CMK (cell line): ENCODE measurements around the gene TP73.

Experiments
- DNase-seq: peaks from one replicate; pipeline ENCODE4 v3.0.0-alpha.2; 2010; ENCODE audit warnings: low read depth

Gene TP73

DNA sequence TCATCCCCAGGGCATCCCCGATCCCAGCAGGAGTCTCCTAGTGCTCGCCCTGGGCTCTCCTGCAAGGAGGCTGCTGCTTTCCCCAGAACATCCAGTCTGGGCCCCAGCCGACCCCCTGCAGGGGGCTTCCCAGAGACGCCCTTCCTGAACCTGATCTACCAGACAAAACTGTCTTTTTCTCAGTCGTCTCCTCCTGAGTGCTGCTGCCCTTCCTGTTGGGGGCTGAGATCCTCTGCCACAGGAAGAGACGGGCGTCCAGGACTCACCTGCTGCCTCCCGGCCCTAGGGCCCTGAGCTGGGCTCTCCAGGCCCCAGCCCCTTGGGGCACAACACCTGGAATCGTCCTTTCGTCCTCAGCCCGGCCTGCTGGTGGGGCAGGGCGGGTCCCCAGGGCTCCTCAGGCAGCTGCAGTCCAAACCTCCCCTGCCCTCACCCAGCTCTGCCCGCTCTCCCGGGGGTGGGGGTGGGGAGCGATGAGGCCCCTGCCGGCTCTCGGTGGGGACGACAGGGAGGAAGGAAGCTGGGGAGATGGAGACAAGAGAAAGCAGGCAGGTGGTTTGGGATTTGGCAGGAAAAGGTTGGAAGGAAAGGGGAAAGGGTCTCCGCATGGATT, 36.9 kb downstream of the TP73 start:
- no peak for DNase-seq

DNA sequence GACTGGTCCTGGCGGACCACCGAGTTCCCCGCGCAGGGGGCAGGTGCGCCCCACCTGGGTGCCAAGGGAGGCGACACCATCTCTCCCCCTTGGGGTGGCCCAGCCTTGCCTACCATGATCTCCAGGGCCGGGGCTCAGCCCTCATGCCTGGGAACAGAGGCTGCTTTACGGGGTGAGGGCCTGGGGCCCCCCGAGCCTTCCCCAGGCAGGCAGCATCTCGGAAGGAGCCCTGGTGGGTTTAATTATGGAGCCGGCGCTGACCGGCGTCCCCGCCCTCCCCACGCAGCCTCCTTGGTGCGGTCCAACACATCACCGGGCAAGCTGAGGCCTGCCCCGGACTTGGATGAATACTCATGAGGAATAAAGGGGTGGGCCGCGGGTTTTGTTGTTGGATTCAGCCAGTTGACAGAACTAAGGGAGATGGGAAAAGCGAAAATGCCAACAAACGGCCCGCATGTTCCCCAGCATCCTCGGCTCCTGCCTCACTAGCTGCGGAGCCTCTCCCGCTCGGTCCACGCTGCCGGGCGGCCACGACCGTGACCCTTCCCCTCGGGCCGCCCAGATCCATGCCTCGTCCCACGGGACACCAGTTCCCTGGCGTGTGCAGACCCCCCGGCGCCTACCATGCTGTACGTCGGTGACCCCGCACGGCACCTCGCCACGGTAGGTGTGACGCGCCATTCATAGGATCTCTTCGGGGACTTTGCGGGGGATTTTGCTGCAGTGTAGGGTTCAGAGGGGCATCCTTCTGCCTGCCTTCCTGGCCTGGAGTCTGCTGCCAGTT, 38.2 kb downstream of the TP73 start:
- DNase-seq = no peak

DNA sequence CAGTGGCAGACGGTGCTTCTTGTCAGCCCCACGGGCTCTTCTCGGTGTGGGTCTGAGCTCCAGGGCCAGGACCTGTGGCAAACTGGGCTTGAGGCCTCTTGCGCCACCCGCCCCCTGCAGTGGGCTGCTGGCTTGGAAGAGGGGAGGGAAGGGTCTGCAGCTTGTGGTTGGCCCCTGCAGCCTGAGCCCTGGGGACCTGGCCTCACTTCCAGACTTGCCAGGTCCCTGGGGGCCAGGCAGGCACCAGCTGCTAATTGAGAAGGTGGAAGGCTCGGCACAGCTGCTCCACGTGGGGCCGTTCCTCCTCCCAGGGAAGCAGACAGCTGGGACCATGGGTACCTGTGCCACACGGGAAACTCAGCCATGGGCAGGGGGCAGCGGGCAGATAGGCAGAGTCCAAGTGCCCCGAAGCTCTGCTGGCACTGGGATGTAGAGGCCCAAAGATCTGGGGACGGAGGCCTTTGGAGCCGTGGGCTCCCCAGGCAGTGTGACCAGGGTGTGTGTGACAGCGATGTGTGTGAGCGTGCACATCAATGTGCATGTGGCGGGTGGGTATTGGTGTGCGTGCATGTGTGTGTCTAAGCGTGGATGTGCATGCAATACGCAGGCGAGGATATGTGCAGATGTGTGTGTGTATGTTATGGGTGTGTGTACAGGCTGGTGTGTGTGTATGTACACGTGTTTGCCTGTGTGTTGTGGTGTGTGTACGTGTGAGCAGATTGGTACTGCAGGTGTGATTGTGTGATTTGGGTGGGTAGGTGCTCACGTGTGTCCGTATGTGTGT, 39.3 kb downstream of the TP73 start:
- DNase-seq = no peak

DNA sequence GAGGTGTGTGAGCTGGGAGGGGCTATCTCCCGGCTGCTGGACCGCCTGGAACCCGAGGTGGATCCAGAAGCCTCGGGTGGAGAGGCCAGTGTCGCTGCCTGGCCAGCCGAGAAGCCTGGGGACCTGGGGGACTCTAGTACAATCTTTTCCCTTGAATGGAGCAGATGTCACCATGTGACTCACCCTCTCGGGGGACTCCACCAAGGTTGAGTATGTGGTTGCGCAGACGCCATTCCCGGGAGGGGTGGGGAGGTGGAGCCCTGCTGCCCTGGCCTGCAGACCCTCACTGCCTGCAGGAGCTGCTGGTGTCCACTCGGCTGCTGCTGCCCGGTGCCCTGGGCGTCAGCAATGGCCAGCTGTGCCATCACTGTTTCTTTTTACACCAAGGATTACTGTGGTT, 40.3 kb downstream of the TP73 start:
- no peak for DNase-seq

DNA sequence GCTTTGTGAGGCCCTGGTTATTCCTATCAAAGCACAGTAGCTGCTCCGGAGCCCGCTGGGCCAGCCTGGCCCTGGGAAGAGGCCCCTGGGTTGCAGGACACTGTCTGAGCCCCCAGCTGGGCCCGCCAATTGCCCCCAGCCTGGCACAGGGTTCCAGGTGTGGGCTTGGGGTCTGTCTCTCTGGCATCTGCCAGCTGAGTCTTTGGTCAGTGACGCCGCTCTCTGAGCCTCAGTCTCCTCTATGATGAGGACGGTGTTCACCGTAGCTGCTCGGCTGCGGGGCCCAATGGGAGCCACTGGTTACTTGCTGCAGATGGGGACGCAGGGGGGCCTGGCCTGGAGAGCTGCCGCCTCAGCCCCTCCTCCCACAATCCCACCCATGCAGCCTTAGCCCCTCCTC, 41.0 kb downstream of the TP73 start:
- no peak for DNase-seq

DNA sequence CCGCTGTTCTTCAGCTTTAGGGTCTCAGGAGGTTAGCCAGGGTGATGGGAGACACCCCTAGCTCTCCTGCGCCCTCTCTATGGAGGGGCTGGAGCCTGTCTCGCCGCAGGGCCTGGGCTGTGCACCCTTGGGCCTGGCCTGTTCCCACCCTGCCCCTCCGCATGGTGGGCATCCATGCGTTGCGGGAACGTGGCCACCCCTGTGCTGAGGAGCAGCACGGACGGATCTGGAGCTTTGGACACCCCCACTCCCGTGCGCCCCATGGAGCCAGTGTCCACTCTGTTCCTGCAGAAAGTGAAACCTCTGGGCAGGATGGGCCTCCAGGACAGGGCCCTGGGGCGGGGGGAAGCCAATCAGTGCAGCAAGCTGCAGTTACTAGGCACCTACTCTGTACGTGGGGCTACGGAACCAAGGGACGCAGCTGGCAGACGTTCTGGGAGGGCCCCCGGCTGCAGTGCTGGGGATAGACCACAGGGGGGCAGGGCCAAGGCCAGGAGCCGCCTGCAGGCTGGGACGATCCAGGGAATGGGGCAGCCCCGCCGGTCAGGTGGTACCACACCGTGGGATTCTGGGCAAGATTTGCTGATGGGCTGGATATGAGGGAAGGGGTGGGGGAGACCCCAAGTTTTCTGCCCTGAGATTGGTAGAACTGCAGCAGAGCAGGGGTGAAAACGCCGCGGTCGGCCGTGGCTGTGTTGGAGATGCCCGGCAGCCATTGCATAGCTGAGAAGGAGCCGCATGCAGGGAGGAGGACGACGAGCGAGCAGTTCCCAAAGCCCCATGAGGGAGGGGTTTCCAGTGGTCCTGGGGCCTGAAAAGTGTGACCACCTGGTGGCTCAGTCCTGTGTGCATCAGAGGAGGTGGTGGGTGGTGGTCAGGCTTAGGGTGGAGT, 43.3 kb downstream of the TP73 start:
- no peak for DNase-seq

DNA sequence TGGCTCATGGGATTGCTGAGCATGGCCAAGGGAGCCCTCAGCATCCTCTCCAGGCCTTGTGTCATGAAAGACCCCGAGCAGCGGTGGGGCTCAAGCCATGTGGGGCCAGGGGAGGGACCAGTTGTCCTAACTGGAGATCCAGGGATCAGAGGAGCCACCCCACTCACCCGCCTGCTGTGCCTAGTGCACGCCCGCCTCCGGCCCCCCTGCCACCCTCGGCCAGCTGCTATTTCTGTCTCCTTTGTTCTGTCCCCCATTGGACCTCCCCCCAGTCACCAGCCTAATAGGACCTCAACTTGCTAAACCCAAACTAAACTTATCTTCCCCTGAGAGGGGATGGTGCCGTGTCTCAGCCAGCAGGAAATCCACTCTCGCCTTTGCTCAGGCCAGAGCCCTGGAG, 44.4 kb downstream of the TP73 start:
- DNase-seq = no peak

DNA sequence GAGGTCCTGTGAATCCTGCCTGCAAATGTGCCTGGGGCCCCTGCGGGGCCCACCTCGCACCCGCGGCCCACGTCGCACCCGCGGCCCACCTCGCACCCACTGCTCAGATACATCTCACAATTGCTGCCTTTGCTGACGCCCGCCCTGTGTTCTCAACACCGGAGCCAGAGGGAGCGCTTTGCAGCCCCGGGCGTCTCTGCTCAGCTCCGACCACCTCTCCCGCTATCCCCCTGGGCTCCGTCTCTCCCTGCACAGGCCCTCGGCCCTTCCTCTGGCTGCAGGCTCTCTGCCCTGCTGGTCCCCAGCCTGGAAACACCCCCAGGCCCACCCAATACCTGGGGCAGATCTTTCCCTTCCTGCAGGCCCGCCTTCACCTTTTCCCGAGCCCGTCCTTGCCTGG, 44.8 kb downstream of the TP73 start:
- DNase-seq = no peak

DNA sequence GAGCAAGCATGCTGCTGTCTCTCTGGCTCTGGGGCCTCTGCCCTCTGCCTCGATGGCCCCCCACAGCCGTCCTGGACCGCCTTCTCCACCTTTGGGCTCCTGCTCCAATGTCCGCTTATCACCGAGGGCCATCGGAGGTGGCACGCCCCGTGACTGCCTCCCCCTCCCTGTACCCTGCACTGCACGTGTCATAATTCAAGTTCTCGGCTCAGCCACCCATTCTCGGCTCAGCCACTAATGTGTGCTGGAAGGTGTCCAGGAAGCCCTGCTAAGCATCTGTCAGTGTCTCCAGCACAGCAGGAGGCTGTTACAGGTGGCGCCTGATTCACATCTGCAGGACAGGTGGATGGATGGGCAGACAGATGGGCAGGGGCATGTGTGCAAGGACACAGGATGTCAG, 45.5 kb downstream of the TP73 start:
- DNase-seq = no peak

DNA sequence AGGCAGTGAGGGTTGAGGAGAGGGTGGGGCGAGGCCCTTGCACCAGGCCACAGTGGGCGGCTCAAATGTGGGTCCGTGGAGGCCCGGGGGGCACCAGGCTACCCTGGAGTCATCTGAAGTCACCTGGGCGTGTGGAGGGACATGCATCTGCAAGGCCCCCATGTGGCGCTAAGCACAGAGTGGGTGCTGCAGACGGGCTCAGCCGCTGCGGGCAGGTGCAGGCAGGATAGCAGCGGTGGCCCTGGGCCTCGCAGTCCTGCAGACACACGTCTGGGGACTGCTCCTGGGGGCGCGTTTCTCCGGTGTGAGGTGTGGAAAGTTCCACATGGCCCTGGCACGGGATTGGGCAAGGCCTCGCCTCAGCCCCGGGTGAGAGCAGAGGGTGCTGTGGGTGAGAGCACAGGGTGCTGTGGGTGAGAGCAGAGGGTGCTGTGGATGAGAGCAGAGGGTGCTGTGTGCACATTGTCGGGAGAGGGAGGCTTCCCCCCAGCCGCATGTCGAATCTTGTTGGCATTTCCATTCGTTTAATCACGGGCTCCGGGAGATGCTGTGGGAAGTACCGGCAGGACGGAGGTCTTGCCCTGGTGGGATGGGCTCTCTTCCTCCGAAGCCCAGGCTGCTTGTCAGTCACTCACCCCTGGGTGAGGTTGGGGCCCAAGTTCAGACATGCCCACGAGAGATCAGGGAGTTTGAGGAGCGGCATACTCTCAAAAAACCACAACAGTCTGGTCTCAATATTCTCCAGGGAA, 46.5 kb downstream of the TP73 start:
- no peak for DNase-seq

DNA sequence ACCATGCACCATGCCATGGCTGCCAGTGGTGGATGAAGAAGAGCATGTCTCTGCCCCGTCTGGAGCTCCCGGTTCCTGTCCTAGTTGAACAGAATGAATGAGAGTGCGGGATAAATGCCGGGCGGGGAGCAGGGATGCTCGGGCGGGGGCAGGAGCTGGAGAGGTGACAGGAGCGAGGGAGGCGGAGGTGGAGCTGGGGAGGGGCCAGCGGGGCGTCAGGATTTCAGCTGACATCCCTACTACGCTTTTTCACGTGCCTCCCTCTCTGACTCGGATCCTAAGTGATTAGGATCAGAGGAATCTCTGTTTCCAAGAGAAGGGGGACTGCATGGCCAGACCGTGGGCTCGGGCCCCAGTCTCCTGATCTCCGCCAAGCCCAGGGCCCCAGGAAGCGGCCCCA, 47.3 kb downstream of the TP73 start:
- no peak for DNase-seq

DNA sequence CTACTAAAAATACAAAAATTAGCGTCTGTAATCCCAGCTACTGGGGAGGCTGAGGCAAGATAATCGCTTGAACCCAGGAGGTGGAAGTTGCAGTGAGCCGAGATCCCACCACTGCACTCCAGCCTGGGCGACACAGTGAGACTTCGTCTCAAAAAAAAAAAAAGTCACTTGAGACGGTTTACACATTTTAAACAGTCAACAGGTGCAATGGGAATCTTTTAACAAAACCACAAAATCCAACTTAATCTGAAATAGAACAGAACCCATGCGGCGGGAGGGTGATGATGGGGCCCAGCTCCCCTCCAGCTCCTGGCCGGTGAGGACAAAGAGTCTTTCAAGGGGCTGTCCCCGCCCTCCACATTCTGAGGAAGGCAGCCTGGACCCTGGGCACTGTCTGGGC, 48.3 kb downstream of the TP73 start:
- no peak for DNase-seq

DNA sequence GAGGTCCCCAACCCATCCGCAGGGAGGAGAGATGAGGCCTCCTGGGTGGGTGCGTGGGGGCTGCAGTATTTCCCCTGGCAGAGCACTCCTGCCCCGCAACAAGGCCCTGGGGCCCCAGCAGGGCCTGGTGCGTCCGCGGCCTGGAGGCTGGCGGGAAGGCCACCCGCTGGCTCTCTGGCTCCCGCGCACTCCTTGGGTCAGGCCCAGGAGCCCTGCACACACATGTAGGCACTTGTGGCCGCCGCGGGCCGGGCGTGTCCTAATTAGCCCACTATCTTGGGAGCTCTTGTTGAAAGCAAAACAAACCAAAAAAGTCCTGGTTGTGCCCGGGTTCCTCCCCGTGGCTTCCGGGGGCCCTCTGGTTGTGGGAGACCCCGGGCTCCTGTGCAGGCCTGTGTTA, 50.2 kb downstream of the TP73 start:
- no peak for DNase-seq

DNA sequence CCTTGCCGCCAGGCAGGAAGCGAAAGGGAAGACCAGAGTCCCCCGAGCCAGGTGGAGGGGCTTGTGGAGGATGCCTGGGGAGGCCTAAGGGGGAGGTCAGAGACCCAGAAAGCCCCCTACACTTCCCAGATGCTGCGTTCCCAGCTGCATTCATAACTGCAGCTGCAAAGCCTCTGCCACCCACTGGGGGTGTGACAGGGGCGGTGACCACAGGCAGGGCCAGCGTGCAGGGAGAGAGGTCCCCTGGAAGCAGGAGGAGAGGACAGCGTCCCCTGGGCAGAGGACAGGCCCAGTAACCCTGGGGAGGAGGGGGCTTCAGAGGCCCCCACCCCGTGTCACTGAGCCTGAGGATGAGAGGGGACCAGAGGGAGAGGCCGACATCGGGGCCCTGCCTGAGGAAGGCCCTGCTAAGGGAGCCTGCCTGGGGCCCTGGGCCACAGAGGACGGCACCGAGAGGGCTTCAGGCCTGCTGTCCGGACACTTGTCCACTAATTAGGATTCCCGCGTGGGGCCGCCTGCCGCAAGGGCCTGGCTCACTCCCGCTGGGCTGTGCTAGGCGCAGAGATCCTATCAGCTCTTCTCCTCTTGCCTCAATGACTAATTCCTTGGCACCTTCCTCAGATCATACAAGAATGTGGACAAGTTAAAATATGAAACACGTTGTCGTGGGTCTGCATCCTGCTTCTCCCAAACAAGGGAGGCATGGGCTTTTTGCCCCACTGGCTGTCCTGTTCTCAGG, 50.8 kb downstream of the TP73 start:
- DNase-seq = no peak

DNA sequence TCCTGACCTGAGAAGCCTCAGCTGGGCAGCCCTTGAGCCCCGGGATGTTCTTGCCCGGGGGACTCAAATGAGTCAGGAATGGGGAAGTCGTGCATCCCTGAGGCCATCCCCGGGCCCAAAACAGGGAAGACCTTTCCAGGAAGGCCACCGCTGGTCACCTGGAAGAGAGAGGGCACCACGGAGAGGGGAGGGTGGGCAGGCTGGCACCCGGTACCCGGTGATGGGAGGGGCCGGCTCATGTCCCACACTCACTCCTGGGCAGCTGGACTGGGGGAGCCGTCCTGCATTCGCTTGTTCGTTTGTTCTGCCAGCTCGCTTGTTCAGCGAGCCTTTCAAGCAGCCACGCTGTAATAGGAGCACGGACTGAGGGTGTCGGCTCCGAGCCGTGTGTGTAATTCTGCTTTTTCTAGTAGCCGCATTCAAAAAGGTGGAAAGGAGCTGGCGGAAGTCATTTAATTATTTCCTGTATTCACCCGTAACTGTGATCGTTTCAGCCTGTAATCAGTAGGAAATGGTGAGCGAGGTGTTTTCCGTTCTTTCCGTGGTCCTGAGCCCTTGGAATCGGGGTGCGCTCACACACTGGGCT, 51.6 kb downstream of the TP73 start:
- DNase-seq = no peak

DNA sequence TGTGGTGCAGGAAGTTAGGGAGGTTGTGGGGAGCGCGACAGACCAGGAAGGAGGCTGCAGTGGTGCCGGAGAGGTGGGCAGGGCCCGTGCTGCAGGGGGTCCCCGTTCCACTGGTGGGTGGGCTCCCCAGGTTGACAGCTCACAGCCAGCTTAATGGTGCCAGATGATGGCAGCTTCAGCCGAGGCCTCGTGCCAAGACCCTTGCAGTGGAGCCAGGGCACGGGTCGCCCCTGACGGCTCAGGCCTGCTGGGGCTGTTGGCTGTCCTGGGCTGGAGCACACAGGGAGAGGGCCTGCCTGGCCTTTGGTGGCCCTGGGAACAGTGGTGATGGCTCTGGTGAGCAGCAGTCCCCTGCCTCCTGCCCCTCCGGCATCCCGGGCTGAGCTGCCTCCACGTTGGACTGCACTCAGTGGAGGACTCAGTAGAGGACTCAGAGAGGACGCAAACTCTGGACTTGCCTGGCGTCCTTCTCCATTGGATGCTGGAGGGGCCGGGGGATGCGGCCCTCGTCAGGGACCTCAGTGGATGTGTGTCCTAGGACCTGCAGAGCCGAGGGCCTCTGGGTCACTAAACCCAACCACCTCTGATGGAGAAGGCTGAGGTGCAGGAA, 53.1 kb downstream of the TP73 start:
- no peak for DNase-seq

DNA sequence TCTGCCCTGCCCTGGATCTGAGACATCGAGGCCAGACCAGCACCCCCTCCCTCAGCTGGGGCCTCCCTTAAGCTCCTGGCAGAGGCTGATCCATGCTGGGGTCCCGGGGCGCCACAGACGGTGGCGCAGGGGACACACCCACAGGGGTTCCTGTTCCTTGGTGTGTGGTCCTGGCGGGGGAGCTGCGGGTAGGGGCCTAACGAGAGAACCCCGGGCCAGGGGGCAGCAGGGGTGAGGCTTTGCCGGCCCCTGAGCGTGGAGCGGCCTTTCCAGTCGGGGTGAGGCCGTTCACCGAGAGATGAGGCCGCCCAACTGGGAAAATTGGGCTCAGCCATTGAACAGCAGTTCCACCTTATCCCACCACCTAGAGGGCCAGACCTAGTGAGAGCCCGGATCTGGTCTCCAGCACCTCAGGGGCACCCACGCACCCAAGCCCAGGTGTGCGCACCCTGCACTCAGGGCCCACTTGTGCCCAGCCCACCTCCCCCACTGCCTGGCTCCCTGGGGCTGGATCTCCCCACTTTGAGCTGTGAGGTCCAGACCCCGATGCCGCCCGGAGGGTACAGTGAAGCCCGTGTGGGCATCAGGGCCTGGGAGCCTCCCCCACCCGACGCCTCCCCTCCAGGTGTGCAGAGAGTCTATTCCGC, 54.5 kb downstream of the TP73 start:
- no peak for DNase-seq

DNA sequence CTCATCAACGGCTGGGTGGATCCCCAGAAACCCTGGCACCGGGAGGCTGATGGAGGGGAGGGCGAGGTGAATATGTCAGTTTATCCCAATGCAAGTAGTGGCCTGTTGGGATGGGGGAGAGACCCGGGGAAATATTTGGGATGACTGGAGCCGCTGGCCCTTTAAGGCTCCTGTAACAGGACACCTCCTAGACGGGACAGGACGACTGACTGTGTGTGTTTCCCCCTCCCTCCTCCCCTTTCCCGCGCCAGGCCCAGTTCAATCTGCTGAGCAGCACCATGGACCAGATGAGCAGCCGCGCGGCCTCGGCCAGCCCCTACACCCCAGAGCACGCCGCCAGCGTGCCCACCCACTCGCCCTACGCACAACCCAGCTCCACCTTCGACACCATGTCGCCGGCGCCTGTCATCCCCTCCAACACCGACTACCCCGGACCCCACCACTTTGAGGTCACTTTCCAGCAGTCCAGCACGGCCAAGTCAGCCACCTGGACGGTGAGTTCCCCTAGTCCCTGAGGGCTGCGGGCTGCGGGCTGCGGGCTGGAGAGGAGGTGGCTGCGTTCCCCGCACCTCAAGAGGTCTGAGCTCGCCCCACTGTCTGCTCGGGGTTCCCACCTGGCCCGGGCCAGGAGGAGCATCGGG, 55.1 kb downstream of the TP73 start:
- DNase-seq = no peak

DNA sequence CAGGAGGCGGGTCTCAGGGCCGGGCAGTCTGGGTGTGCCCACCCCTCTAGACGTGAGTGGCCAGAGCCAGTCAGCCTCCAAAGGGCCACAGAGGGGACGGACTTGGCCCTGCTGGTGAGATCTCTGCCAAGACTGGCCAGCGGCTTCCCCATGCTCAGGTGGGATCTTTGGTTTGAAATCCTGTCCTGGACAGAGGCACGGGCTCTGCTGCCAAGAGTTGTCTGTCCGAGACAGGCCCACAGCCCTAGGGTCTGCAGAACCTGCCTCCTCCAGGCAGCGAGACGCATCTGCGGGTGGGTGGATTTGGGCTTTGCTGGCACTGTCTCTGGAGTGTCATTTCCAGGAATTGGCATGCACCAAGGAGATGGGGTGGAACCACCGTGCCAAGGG, 55.6 kb downstream of the TP73 start:
- DNase-seq = no peak
